GM21528 (cell line): ENCODE measurements around the gene SELENOK.

Experiments used
- ATAC-seq: cut with Tn5 transposase; IDR thresholded peaks from one replicate; pipeline ENCODE4 v1.9.1; 2021; ENCODE audit warnings: mild to moderate bottlenecking, moderate library complexity; ENCODE audit not compliant: unreplicated experiment, low FRiP score

The SELENOK gene

GRCh38 chr3:53844262-53845102 lies 47.2 kb downstream of the SELENOK start:
- no peak for ATAC-seq

- peak; percentile 51 for ATAC-seq
These were observed 48.2 kb downstream of the SELENOK start for GRCh38 chr3:53843195-53844177.

- no peak for ATAC-seq
These were observed 49.0 kb downstream of the SELENOK start for GRCh38 chr3:53842436-53843194.

GRCh38 chr3:53841296-53841695 lies 50.4 kb downstream of the SELENOK start:
- no peak for ATAC-seq

GRCh38 chr3:53837331-53837730 lies 54.3 kb downstream of the SELENOK start:
- no peak for ATAC-seq

- no peak for ATAC-seq
These were observed 55.4 kb downstream of the SELENOK start for GRCh38 chr3:53836084-53836872.

- no peak for ATAC-seq
These were observed 56.4 kb downstream of the SELENOK start for GRCh38 chr3:53835257-53835656.

- no peak for ATAC-seq
These were observed 57.1 kb downstream of the SELENOK start for GRCh38 chr3:53834429-53835095.
